K562 (cell line): ENCODE measurements around the gene CHERP. TPM values are rescaled to one million over a fixed set of nuclear protein-coding genes. Genes with fewer than 3 reads are reported as not detected.

Experiments
- ARID1B ChIP-seq: fragments of 450-650 bp; IDR thresholded peaks from 2 replicates; pipeline ENCODE4 v1.6.1; 2016; ENCODE audit warnings: antibody characterized with exemption, mild to moderate bottlenecking, inconsistent platforms
- CREM ChIP-seq: IDR thresholded peaks from 2 replicates; pipeline ENCODE4 v1.6.1; 2014; ENCODE audit warnings: antibody characterized with exemption, low read depth
- FOXK1 ChIP-seq: sonication (generic); formaldehyde crosslinking; IDR thresholded peaks from 2 replicates; pipeline ENCODE4 v1.8.0; 2022; ENCODE audit warnings: missing genetic modification reagents, mild to moderate bottlenecking, borderline replicate concordance
- HOMEZ ChIP-seq: fragments of 250-450 bp; sonication (Bioruptor Pico); IDR thresholded peaks from 2 replicates; pipeline ENCODE4 v1.4.0; 2020; ENCODE audit warnings: mild to moderate bottlenecking, moderate library complexity
- JUNB ChIP-seq: fragments of 450-650 bp; formaldehyde crosslinking; conservative IDR thresholded peaks from 2 replicates; pipeline ENCODE4 v1.4.0; 2020; ENCODE audit warnings: mild to moderate bottlenecking
- PBX2 ChIP-seq, 2 experiments: IDR thresholded peaks in 1 of 2; conservative IDR thresholded peaks in 1 of 2; 2 replicates each; pipeline ENCODE4 v1.6.1; 2016; ENCODE audit warnings: low read depth in 2 of 2, mild to moderate bottlenecking in 1 of 2, missing compliant biosample characterization in 1 of 2, missing genetic modification characterization in 1 of 2, moderate library complexity in 1 of 2
- SIN3B ChIP-seq: fragments of 450-650 bp; IDR thresholded peaks from 2 replicates; pipeline ENCODE4 v1.6.1; 2017; ENCODE audit warnings: low read depth, mild to moderate bottlenecking, moderate library complexity
- SMAD2 ChIP-seq: fragments of 150-350 bp; IDR thresholded peaks from 2 replicates; pipeline ENCODE4 v1.6.1; 2014; ENCODE audit warnings: low read depth, mild to moderate bottlenecking, low read length
- SMAD4 ChIP-seq: fragments of 250-450 bp; sonication (Bioruptor Pico); conservative IDR thresholded peaks from 2 replicates; pipeline ENCODE4 v1.8.0; 2021; ENCODE audit warnings: inconsistent platforms, mild to moderate bottlenecking, moderate library complexity
- SRSF3 ChIP-seq: fragments of 200-400 bp; formaldehyde crosslinking; IDR thresholded peaks from 2 replicates; pipeline ENCODE4 v1.6.1; 2016; ENCODE audit warnings: mild to moderate bottlenecking, low read length, moderate library complexity; ENCODE audit not compliant: insufficient read depth
- TCF3 ChIP-seq: sonication (generic); formaldehyde crosslinking; IDR thresholded peaks from 2 replicates; pipeline ENCODE4 v1.4.0; 2020; ENCODE audit warnings: mild to moderate bottlenecking, missing genetic modification reagents
- TOE1 ChIP-seq, 2 experiments: fragments of 450-650 bp in 1 of 2; sonication (generic) in 1 of 2; formaldehyde crosslinking in 1 of 2; IDR thresholded peaks; 2 replicates each; pipeline versions ENCODE4 v1.7.1 to v1.8.0; 2016 to 2022; ENCODE audit warnings: borderline replicate concordance in 2 of 2, mild to moderate bottlenecking in 2 of 2, antibody characterized with exemption in 1 of 2, inconsistent platforms in 1 of 2, low read depth in 1 of 2, missing genetic modification reagents in 1 of 2, moderate library complexity in 1 of 2
- ZBTB11 ChIP-seq, 3 experiments: fragments of 200-800 bp in 1 of 3; fragments of 250-450 bp in 1 of 3; fragments of 450-650 bp in 1 of 3; sonication (Bioruptor Pico) in 1 of 3; sonication (Bioruptor generic) in 1 of 3; formaldehyde crosslinking in 1 of 3; IDR thresholded peaks; 2 replicates each; pipeline versions ENCODE4 v1.6.1 to v1.8.0; 2016 to 2022; ENCODE audit warnings: mild to moderate bottlenecking in 2 of 3, missing genetic modification characterization in 2 of 3, missing compliant biosample characterization in 1 of 3, moderate library complexity in 1 of 3
- polyA plus RNA-seq, 8 experiments: library from polyadenylated mRNA; depleted of rRNA in 4 of 8; stranded (reverse) in 5 of 8; unstranded in 3 of 8; fragments of >200 nt; fragmentation: Nextera tagmentation in 2 of 8; fragmentation: Illumina TruSeq in 1 of 8; extraction: Ambion mirVana in 2 of 8; extraction: Trizol in 1 of 8; gene quantifications; 2 replicates each; pipeline versions ENCODE4 v1.2.1 to v1.2.3, GENCODE V29; 2011 to 2014; ENCODE audit warnings: inconsistent platforms in 1 of 8, missing spikeins in 1 of 8
- total RNA-seq, 7 experiments: library from RNA; depleted of rRNA in 6 of 7; stranded (reverse); fragments of >200 nt in 6 of 7; fragmentation: Illumina TruSeq in 2 of 7; extraction: Trizol in 2 of 7; gene quantifications; 2 replicates each; pipeline versions ENCODE4 v1.2.1 to v1.2.3, GENCODE V29; 2011 to 2021; ENCODE audit warnings: low replicate concordance in 1 of 7
- TF ChIP-seq, protein P1 (sequence below): fragments of 200-800 bp; sonication (Bioruptor generic); IDR thresholded peaks from 2 replicates; pipeline ENCODE4 v1.6.1; 2017; ENCODE audit warnings: missing genetic modification characterization, missing compliant biosample characterization

CHERP gene
- total and polyA plus RNA-seq, 9 of the 15 experiments (the other 6 are each of a cell fraction or from before 2014, with no cell fraction given) = 0.60 to 85.1 (median 7.8) TPM

DNA sequence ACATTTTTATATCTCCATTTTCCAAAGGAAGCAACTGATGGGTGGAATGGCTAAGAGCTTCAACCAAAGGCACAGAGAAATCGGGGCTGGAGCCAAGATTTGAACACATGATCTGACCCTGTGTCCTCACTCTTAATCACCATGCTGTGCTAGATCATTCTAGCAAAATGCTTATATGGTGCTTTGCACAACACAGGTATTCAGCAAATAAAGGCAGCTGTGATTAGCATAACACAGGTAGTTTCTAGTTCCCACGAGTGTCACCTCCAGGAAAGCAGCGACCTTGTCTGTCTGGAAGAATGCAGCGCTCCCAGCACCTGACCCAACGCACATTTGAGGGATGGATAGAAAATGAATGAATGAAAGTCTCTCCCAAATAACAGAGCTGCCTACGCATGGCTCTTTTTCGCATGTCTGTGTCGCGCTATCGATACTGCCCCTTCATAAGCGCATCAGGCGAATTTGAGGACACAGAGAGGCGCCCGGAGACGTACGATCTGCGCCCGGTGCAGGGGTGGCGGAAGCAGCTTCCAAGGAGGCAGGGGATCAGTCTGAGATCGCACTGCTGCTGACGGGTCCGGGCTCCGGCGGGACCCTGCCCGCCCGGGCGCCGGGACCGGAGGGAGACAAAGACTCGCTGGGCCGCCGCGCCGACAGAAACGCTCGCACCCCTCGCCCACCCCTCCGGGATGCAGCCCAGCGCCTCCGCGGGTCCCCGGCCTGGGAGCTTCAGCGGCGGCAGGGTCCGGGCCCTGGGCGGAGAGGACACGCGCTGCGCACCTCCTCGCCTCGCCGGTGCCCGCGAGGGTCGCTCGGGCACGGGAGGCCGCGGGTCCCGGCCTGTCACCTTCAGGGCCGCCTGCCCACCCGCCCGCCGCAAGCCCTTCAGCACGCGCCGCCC is 71.1 kb downstream of the CHERP start (continued):
- TF ChIP-seq SMAD4 (CRISPR knock-in tag) (0 out of 2 replicates have a peak, but pooled peaks have one; percentile 14), SMAD2 (no peak), TOE1 (IDR thresholded peaks at IDR 0.05; ENCODE audit: borderline replicate concordance) (no peak), TOE1 (CRISPR knock-in tag; IDR thresholded peaks at IDR 0.05; ENCODE audit: borderline replicate concordance, low read depth) (no peak), ZBTB11 (CRISPR knock-in tag; IDR thresholded peaks at IDR 0.05) (peak in 1 of 3 experiments; percentile 58; a peak in 1 of 6 replicates), PBX2 (CRISPR knock-in tag; IDR thresholded peaks at IDR 0.05; ENCODE audit: low read depth) (no peak), PBX2 (tag; conservative IDR thresholded peaks at IDR 0.05; ENCODE audit: low read depth) (no peak), JUNB (no peak), SRSF3 (no peak), FOXK1 (CRISPR knock-in tag) (no peak), CREM (peak; percentile 55; the same call in 1 of the 2 replicates), TCF3 (CRISPR knock-in tag) (no peak), SIN3B (0 out of 2 replicates have a peak, but pooled peaks have one; percentile 37), HOMEZ (no peak), ARID1B (no peak)
- TF ChIP-seq, protein P1, sequence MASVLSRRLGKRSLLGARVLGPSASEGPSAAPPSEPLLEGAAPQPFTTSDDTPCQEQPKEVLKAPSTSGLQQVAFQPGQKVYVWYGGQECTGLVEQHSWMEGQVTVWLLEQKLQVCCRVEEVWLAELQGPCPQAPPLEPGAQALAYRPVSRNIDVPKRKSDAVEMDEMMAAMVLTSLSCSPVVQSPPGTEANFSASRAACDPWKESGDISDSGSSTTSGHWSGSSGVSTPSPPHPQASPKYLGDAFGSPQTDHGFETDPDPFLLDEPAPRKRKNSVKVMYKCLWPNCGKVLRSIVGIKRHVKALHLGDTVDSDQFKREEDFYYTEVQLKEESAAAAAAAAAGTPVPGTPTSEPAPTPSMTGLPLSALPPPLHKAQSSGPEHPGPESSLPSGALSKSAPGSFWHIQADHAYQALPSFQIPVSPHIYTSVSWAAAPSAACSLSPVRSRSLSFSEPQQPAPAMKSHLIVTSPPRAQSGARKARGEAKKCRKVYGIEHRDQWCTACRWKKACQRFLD (CRISPR knock-in tag) = no peak
